Activated CD8-positive, alpha-beta memory T cell treated with anti-CD3 and anti-CD28 coated beads, Interleukin-2, amount 10 ng/mL, durations not matched to agents 7 days and 5 days (primary cell): ENCODE results near the gene CEP112. TPM values are rescaled to one million over a fixed set of nuclear protein-coding genes. Genes with fewer than 3 reads are reported as not detected.

ENCODE experiments used
- ATAC-seq: fragments of 150-1000 bp; cut with Tn5 transposase; one replicate; pipeline ENCODE4 v1.10.0; 2021; ENCODE audit warnings: moderate library complexity
- CTCF ChIA-PET: fragments of 350-600 bp; sonication (Branson Sonifier 250); formaldehyde crosslinking; loops from one replicate; lab custom pipeline; 2021; ENCODE audit warnings: antibody characterized with exemption; lab: Charles Lee
- DNase-seq: peaks from one replicate; pipeline ENCODE4 v3.0.0-alpha.2; 2020
- H3K27ac Mint-ChIP-seq: one replicate; pipeline ENCODE4 v1.8.0; 2021; ENCODE audit warnings: mild to moderate bottlenecking, mixed read lengths
- H3K27me3 Mint-ChIP-seq: one replicate; pipeline ENCODE4 v1.8.0; 2021; ENCODE audit warnings: mixed read lengths
- H3K36me3 Mint-ChIP-seq: one replicate; pipeline ENCODE4 v1.8.0; 2021; ENCODE audit warnings: mild to moderate bottlenecking, mixed read lengths
- H3K4me1 Mint-ChIP-seq: one replicate; pipeline ENCODE4 v1.8.0; 2021; ENCODE audit warnings: mixed read lengths
- H3K4me3 Mint-ChIP-seq: one replicate; pipeline ENCODE4 v1.8.0; 2021; ENCODE audit warnings: mild to moderate bottlenecking, moderate library complexity, mixed read lengths
- H3K9me3 Mint-ChIP-seq: one replicate; pipeline ENCODE4 v1.8.0; 2022; ENCODE audit warnings: low read depth, mixed read lengths
- total RNA-seq, 2 experiments: library from RNA; stranded (reverse); gene quantifications; one replicate each; pipeline ENCODE4 v1.2.3, GENCODE V29; 2021

CEP112 gene
- total RNA-seq, 2 experiments from 2014 or later: 3.1 to 5.0 TPM

DNA sequence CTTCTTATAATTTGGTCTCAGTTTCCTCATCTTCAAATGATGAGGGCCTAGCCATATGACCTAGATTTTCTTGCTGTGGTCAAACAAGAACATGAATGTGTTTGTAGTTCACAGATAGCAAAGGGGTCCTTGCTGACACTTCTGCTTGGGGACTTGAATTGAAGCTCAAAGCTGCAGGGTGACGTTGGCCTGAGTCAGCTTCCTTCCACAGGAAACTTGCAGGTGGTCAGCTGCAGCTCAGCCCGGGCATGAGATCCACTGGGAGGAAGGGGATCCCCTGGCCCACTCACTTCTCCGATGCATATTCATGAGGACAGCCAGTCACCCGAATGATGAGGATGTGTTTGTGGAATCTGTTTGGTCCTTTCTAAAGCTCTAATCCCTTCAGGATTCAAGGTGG, 587.9 kb downstream of the CEP112 start:
- Mint-ChIP-seq H3K4me3 (no peak overlapping the region), H3K4me1 (peaks cover 10% of the 10 kb centered on the region), H3K27me3 (no peaks in the 10 kb centered on the region), H3K27ac (no peak overlapping the region), H3K9me3 (no peaks in the 10 kb centered on the region), H3K36me3 (no peaks in the 10 kb centered on the region)
- no peak for DNase-seq
- CTCF ChIA-PET: interaction anchor here (1.0 kb wide), 1 partner anchor 17 kb away, joined by 3 read pairs; no protein-coding TSS in a partner anchor
- no peak for ATAC-seq

DNA sequence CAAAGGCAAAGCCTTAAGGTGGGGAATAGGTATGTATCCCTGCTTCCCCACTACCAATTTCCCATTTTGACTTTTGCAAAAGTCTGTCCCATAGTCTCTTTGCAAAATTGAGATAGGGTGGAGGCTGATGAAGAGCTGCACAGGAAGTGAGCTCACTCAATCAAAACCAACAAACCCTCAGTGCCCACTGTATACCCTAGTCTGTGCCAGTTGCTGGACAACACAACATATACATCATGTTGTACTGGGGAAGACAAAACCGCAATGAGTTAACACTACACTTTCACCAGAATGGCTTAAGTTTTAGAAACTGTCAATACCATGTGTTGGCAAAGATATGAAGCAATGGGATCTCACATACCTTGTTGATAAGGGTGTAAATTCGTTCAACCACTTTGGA, 590.1 kb downstream of the CEP112 start:
- H3K4me3 Mint-ChIP-seq: no peak overlapping the region
- H3K36me3 Mint-ChIP-seq: no peaks in the 10 kb centered on the region
- ATAC-seq (no peak), DNase-seq (no peak)
- H3K27ac Mint-ChIP-seq: no peak overlapping the region
- CTCF ChIA-PET: no interaction called here
- no peaks in the 10 kb centered on the region for H3K9me3 Mint-ChIP-seq
- H3K27me3 Mint-ChIP-seq: no peaks in the 10 kb centered on the region
- H3K4me1 Mint-ChIP-seq: peaks cover 10% of the 10 kb centered on the region

DNA sequence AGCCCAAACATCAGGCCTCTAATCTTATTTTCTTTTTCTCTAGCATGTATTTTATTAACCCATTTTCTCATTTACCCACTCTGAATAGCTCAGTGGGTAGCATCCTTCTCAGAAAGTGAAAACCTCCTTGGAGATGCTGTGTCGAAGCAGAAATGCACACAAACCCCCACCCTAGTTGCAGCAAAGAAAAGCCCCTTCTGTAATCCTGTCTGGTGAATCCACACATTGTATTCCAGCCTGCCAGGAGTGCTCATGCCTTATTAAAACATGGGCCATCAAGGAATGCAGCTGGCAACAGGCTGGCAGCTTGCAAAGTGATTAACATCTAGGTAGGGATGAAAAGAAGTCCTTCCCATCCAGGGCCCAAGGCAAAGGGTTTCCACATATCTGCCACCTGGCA, 590.8 kb downstream of the CEP112 start:
- no peak for ATAC-seq
- no peak overlapping the region for H3K27ac Mint-ChIP-seq
- CTCF ChIA-PET: no interaction called here
- no peaks in the 10 kb centered on the region for H3K36me3 Mint-ChIP-seq
- H3K9me3 Mint-ChIP-seq: no peaks in the 10 kb centered on the region
- no peak overlapping the region for H3K4me3 Mint-ChIP-seq
- no peaks in the 10 kb centered on the region for H3K27me3 Mint-ChIP-seq
- peaks cover 10% of the 10 kb centered on the region for H3K4me1 Mint-ChIP-seq
- DNase-seq: no peak

DNA sequence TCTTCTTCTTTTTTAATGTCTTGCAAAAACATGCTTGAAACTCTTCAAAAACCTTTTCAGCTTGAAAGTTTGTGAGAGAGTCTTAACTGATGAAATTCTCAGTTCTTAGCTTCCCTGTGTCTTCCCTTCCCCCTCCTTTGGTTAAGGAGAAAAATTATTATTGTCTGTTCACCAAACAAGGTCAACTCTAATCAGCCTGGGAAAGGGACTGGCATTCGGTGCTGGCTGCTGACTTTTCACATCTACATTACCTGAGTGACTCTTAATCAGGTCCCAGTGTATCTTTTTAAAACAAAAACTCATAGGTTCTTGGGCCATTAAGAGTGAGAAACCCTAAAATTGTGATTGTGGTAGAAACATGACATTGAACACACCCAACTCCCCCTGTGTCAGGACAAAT, 591.4 kb downstream of the CEP112 start:
- Mint-ChIP-seq H3K4me3 (no peak overlapping the region), H3K27ac (no peak overlapping the region), H3K27me3 (no peaks in the 10 kb centered on the region), H3K36me3 (no peaks in the 10 kb centered on the region), H3K4me1 (peaks cover 10% of the 10 kb centered on the region), H3K9me3 (no peaks in the 10 kb centered on the region)
- CTCF ChIA-PET: no interaction called here
- ATAC-seq: no peak
- DNase-seq: no peak

DNA sequence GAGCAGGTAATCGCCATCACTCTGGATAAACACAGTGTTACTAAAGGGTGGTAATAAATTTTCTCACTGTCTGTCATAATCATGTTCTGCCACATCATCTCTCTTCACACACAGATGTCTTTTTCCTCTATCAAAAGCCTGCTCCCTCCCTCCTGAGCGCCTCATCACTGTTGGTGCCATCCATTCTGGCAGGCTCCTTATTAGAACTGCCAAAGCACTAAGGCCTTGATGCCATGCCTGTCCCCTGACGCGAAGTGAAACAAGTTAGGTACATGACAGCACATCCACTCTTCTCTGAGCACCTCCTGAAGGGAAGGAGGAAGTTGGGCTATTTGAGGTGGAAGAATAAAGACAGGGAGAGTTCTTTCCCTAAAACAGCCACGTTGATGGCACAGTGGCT, 592.3 kb downstream of the CEP112 start:
- no peak overlapping the region for H3K4me3 Mint-ChIP-seq
- no peaks in the 10 kb centered on the region for H3K36me3 Mint-ChIP-seq
- no peaks in the 10 kb centered on the region for H3K9me3 Mint-ChIP-seq
- CTCF ChIA-PET: no interaction called here
- H3K27me3 Mint-ChIP-seq: peaks cover 1% of the 10 kb centered on the region
- ATAC-seq: no peak
- H3K27ac Mint-ChIP-seq: no peak overlapping the region
- no peak for DNase-seq
- peaks cover 13% of the 10 kb centered on the region for H3K4me1 Mint-ChIP-seq

DNA sequence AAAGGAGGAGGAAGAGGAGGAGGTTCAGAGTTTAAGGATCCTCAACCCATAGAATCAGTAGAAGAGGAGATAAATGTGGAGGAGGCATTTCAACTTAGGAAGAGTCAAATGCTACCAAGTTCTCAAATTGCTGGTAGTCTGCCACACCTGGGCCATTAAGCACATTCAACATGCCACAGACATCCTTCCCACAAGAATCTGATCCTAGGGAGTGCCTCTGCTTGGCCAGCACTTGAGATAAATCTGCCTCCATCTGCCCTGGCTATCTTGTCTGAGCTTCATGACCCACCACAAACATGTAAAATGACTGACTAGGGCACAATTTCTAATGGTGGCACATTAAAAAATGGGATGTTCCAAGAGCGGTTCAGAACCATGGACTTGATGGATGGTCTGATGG, 593.2 kb downstream of the CEP112 start:
- ATAC-seq (no peak), DNase-seq (no peak)
- Mint-ChIP-seq H3K4me3 (no peak overlapping the region), H3K27ac (no peak overlapping the region), H3K9me3 (no peaks in the 10 kb centered on the region), H3K4me1 (peaks cover 13% of the 10 kb centered on the region), H3K27me3 (peaks cover 8% of the 10 kb centered on the region), H3K36me3 (no peaks in the 10 kb centered on the region)
- CTCF ChIA-PET: no interaction called here

DNA sequence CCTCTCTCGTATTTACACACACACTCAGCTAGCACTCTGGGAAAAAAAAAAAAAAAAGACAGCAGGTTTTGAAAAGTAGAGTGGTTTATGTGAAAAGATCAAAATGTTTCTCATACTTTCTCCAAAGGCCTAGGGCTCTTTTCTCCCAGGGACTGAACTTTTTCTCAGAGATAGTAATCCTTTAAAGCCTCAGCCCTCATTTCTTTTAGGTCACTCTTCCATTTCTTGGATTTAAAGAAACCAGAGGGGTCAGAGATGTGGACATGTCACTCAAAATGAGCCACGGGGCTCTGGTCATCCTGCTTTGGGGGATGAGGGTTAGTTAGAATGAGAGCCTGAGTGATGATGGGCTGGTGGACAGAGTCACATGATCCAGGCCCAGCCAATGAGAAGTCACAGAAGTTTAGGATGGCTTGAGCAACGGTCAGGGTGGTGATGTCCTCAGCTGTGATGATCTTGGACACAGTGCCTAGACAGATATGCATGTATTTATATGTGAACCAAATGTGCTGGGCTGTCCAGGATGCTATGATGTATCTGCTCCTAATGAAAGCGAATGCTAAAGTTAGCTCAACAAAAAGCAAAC, 596.8 kb downstream of the CEP112 start:
- Mint-ChIP-seq H3K9me3 (no peaks in the 10 kb centered on the region), H3K27ac (no peak overlapping the region), H3K27me3 (peaks cover 18% of the 10 kb centered on the region), H3K36me3 (no peaks in the 10 kb centered on the region), H3K4me3 (no peak overlapping the region), H3K4me1 (peaks cover 9% of the 10 kb centered on the region)
- CTCF ChIA-PET: interaction anchor here (0.6 kb wide), 1 partner anchor 29 kb away, joined by 3 read pairs; no protein-coding TSS in a partner anchor
- DNase-seq (no peak), ATAC-seq (no peak)

DNA sequence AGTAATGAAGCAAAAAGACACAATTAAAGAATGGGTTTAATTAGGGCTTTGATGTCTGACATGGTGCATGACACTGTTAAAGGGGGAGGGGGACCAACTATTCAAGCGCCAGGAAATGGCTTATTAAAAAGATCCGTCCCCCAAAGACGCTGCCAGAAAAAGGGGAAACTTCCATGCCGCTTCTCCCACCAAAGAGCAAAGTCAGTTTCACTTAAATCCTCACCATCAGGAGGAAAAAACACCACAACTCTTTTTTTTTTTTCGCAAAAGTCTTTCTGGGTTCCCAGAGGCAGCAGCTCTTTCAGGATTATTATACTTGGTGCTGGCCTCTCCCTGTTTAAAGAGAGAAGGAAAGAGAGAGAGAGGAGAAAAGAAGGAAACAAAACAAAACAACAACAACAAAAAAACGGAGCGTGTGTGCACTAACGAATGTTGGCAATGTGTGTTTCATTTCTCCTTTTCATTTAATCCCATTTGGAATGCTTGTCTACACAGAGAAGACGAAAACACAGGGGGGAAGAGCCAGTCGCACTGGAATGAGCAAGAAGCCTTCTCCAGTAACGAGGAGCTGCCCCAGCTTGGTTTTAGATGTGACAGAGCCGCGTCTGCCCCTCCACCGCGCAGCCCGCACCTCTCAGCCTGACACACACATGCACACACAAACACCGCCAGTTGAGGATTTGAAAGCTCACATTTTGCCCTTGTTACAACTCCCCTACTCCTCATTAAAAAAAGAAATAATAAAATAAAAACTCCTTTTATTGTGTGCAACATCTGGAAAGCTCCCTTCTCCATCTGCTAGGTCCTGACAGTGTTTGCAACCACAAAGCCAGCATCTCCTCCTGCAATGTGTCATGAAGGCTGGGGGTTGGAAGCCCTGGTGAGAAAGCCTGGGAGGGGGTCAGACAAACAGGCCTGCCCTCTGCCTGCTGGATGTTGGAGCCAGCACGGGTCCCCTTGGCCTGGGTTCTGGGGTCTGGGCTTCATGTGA, 597.8 kb downstream of the CEP112 start:
- no peaks in the 10 kb centered on the region for H3K36me3 Mint-ChIP-seq
- H3K4me1 Mint-ChIP-seq: peaks cover 9% of the 10 kb centered on the region
- CTCF ChIA-PET: interaction anchor here (0.6 kb wide), 1 partner anchor 28 kb away, joined by 3 read pairs; no protein-coding TSS in a partner anchor
- ATAC-seq (no peak), DNase-seq (no peak)
- peak overlapping the region; percentile 44 for H3K4me3 Mint-ChIP-seq
- no peak overlapping the region for H3K27ac Mint-ChIP-seq
- peaks cover 18% of the 10 kb centered on the region for H3K27me3 Mint-ChIP-seq
- no peaks in the 10 kb centered on the region for H3K9me3 Mint-ChIP-seq

DNA sequence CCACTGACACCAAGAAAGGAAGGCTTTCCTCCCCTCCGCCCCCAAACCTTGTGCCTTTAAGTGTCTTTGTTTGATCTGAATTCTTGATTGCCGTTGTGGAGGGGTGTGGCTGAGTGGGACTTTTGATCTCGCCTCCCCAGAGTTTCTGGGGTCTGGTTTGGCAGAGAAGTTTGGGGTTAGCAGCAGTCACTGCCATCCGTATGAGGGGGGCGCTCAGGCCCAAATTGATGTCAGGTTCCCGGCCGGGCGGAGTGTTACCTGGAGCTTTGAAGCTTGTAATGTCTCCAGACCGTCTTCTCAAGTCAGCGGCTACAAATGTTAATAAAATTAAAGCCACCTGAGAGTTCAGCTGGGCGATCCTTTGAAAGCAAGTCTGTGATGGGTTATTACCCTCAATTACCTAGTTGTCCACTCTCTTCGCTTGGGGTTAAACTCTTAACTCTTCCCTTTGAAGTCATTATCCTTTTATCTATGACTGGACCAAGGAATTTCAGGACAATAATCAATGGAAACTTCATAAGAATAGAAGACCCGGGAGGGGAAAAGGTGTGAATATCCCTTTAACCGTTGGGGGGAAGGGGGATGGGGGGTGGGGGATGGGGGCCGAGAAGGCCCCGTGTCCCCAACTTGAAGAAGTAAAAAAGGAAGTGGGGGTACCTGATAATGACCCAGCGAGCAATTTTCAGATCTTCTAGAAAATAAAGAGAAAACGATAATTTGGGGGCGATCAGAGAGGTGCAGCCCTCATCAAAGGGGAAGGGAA, 598.7 kb downstream of the CEP112 start:
- DNase-seq: no peak
- Mint-ChIP-seq H3K9me3 (no peaks in the 10 kb centered on the region), H3K36me3 (no peaks in the 10 kb centered on the region), H3K27ac (no peak overlapping the region), H3K4me1 (peaks cover 9% of the 10 kb centered on the region), H3K27me3 (peaks cover 18% of the 10 kb centered on the region), H3K4me3 (peak overlapping the region; percentile 44)
- CTCF ChIA-PET: no interaction called here
- no peak for ATAC-seq

DNA sequence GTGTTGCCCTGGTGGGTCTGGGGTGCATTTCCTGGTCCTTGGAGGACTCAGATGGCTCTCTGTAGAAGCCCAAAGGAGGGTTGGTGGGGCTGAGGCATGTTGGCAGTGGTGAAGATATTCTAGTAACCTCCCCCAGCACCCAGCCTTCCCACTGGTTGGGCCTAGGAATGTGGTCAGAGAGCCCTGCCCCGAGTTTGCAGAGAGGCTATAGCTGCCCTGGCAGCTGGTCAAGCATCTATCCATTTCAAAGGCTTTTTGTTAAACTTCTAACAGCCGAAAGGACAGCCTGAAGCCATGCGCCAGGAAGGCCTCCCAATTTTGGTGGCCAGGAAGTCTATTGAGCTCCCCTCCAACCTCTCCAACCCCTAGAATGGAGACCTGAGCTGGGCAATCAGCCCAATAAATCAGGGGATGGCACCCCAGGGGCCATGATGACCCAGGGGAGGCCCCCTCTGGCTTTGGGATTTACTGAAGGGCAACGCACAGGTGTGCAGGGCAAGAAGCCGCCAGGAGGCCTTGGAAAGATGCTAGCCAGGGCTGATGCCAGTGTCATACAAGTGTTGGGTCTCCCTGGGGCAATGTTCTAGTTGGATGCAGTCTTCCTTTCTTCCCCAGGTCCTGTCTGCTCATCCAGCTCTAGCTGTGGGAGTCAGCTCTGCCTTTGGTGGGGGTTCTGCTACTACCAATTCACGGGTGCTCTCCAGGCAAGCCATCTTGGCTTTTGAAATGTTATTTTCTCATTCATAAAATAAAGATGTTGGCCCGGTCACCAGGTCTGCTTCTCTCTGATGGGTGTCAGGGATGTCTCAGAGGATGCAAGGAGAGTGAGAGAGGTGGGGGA, 599.6 kb downstream of the CEP112 start:
- CTCF ChIA-PET: no interaction called here
- Mint-ChIP-seq H3K4me1 (peaks cover 9% of the 10 kb centered on the region), H3K27ac (no peak overlapping the region), H3K36me3 (no peaks in the 10 kb centered on the region), H3K9me3 (no peaks in the 10 kb centered on the region), H3K4me3 (no peak overlapping the region), H3K27me3 (peaks cover 18% of the 10 kb centered on the region)
- ATAC-seq: no peak
- no peak for DNase-seq

DNA sequence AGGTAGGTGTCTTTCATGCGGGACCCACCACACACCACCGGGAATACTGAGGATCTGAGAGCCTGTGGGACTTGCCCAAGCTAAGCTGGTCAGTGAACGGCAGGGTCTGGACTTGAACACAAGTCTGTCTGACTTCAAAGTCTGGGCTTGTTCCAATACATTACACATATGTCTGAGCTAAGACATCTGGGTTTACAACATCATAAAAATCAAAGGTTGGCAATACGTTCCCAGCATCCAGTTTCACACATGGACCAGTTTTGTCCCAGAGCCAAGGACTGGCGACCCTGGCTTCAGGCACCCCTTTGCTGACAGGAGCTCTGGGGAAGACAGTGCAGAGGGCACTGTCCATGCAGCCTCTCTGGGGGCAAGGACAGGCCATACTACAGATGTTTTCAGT, 602.6 kb downstream of the CEP112 start:
- CTCF ChIA-PET: no interaction called here
- H3K4me1 Mint-ChIP-seq: peaks cover 7% of the 10 kb centered on the region
- H3K27me3 Mint-ChIP-seq: peaks cover 15% of the 10 kb centered on the region
- DNase-seq: no peak
- ATAC-seq: no peak
- no peaks in the 10 kb centered on the region for H3K9me3 Mint-ChIP-seq
- no peak overlapping the region for H3K4me3 Mint-ChIP-seq
- H3K27ac Mint-ChIP-seq: no peak overlapping the region
- no peaks in the 10 kb centered on the region for H3K36me3 Mint-ChIP-seq

DNA sequence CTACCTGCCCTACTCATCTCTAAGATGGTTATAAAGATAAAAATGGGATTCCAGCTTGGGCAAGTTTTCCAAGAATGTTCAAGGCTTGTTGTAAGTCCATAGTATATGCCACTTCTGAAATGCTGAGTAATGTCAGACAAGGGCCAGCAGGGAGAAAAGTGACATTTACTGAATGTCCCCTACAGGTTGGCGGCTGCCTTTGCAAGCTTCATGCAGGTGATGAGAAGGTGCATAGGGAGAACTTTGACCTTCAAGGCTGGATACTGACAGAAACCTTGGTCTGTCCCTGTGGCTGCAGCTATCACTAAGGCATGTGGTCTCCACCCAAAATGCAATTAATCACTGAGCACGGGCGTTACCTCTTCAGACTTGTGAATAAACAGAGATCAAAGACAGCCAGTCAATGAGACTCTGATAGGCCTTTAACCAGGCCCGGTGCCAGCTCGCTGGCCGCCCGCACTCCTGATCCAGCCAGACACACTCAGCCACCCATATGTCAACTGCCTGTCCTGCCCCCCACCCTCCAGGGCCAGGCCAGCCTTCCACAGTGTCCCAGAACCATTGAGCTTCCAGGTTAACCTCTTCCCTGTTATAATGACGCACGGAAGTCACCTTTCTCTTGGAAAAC, 603.6 kb downstream of the CEP112 start:
- no peak overlapping the region for H3K4me3 Mint-ChIP-seq
- CTCF ChIA-PET: no interaction called here
- peaks cover 7% of the 10 kb centered on the region for H3K27me3 Mint-ChIP-seq
- ATAC-seq (no peak), DNase-seq (no peak)
- H3K4me1 Mint-ChIP-seq: peaks cover 5% of the 10 kb centered on the region
- H3K9me3 Mint-ChIP-seq: no peaks in the 10 kb centered on the region
- H3K36me3 Mint-ChIP-seq: no peaks in the 10 kb centered on the region
- no peak overlapping the region for H3K27ac Mint-ChIP-seq
